IMR-90 (cell line): Measurements from ENCODE around the gene JAKMIP2. TPM values are rescaled to one million over a fixed set of nuclear protein-coding genes. Genes with fewer than 3 reads are reported as not detected.

Source experiments
- ATAC-seq: fragments of 200-7000 bp; cut with Tn5 transposase; 2 replicates; pipeline ENCODE4 v1.9.1; 2020; ENCODE audit warnings: low read depth, mild to moderate bottlenecking, moderate library complexity
- BruUV-seq: library from RNA; stranded (reverse); fragments of 400-500 nt; replicated peaks from 2 replicates; lab custom pipeline; 2021; lab: Mats Ljungman, UMichigan
- CTCF ChIA-PET: fragments of 300-600 bp; formaldehyde crosslinking; extraction: SDS; loops from one replicate; lab custom pipeline; 2021; ENCODE audit warnings: antibody characterized with exemption; lab: Yijun Ruan, JAX
- POLR2A ChIA-PET: fragments of 300-600 bp; sonication (Branson Sonifier 250); formaldehyde crosslinking; loops from one replicate; lab custom pipeline; 2022; ENCODE audit warnings: antibody characterized with exemption; ENCODE audit not compliant: unreplicated experiment; lab: Charles Lee
- DNase-seq: peaks from one replicate; pipeline ENCODE4 v3.0.0; 2013
- H2AFZ ChIP-seq: replicated peaks from 2 replicates; pipeline ENCODE3; 2013; ENCODE audit warnings: low read length, mild to moderate bottlenecking; ENCODE audit not compliant: poor library complexity
- H2AK5ac ChIP-seq: 2 replicates; pipeline ENCODE4 v1.6.1; 2013; ENCODE audit warnings: low read depth, low read length, inconsistent platforms
- H2AK9ac ChIP-seq: replicated peaks from 2 replicates; pipeline ENCODE3; 2013; ENCODE audit warnings: mild to moderate bottlenecking, low read depth, low read length, moderate library complexity; ENCODE audit not compliant: poor library complexity
- H2BK120ac ChIP-seq: 2 replicates; pipeline ENCODE4 v1.6.1; 2013; ENCODE audit warnings: low read depth, low read length, inconsistent platforms
- H2BK15ac ChIP-seq: 3 replicates; pipeline ENCODE4 v1.6.1; 2013; ENCODE audit warnings: low read depth, low read length, inconsistent platforms
- H2BK20ac ChIP-seq: 2 replicates; pipeline ENCODE4 v1.6.1; 2013; ENCODE audit warnings: low read depth, mild to moderate bottlenecking, inconsistent platforms, low read length, moderate library complexity
- H2BK5ac ChIP-seq: 2 replicates; pipeline ENCODE4 v1.6.1; 2013; ENCODE audit warnings: mild to moderate bottlenecking, low read depth, low read length, inconsistent platforms; ENCODE audit not compliant: poor library complexity, severe bottlenecking
- H3K14ac ChIP-seq: replicated peaks from 2 replicates; pipeline ENCODE4 v1.6.1; 2013; ENCODE audit warnings: low read depth, low read length, inconsistent platforms
- H3K18ac ChIP-seq: 2 replicates; pipeline ENCODE4 v1.6.1; 2013; ENCODE audit warnings: low read depth, low read length, control low read depth
- H3K23ac ChIP-seq: 2 replicates; pipeline ENCODE4 v1.6.1; 2013; ENCODE audit warnings: low read depth, low read length, inconsistent platforms
- H3K27ac ChIP-seq: 2 replicates; pipeline ENCODE4 v1.5.1; 2013; ENCODE audit warnings: mild to moderate bottlenecking, control low read depth, low read length; ENCODE audit not compliant: insufficient read depth
- H3K27me3 ChIP-seq: 2 replicates; pipeline ENCODE4 v1.6.1; 2013; ENCODE audit warnings: low read length; ENCODE audit not compliant: control insufficient read depth, insufficient read depth
- H3K36me3 ChIP-seq: 2 replicates; pipeline ENCODE4 v1.6.1; 2013; ENCODE audit warnings: low read length, mixed read lengths; ENCODE audit not compliant: control insufficient read depth, insufficient read depth
- H3K4ac ChIP-seq: 2 replicates; pipeline ENCODE4 v1.6.1; 2013; ENCODE audit warnings: low read depth, low read length, inconsistent platforms
- H3K4me1 ChIP-seq: 2 replicates; pipeline ENCODE4 v1.6.1; 2013; ENCODE audit warnings: low read length, mixed read lengths; ENCODE audit not compliant: control insufficient read depth, insufficient read depth
- H3K4me2 ChIP-seq: 2 replicates; pipeline ENCODE4 v1.6.1; 2013; ENCODE audit warnings: low read depth, mild to moderate bottlenecking, control low read depth, low read length, moderate library complexity
- H3K4me3 ChIP-seq: 2 replicates; pipeline ENCODE4 v1.5.1; 2013; ENCODE audit warnings: low read depth, mild to moderate bottlenecking, control low read depth, low read length, moderate library complexity; ENCODE audit not compliant: insufficient read depth
- H3K56ac ChIP-seq: 2 replicates; pipeline ENCODE4 v1.6.1; 2013; ENCODE audit warnings: low read length, inconsistent platforms; ENCODE audit not compliant: insufficient read depth; ENCODE audit errors: extremely low read depth
- H3K79me1 ChIP-seq, 2 experiments: 2 replicates each; pipeline ENCODE4 v1.6.1; 2013; ENCODE audit warnings: low read length in 2 of 2, inconsistent platforms in 1 of 2, low read depth in 1 of 2
- H3K9ac ChIP-seq: 2 replicates; pipeline ENCODE4 v1.6.1; 2013; ENCODE audit warnings: low read depth, low read length, control low read depth
- H3K9me1 ChIP-seq: 2 replicates; pipeline ENCODE4 v1.6.1; 2013; ENCODE audit warnings: low read length, inconsistent platforms; ENCODE audit not compliant: insufficient read depth
- H3K9me3 ChIP-seq: 2 replicates; pipeline ENCODE4 v1.6.1; 2013; ENCODE audit warnings: low read length; ENCODE audit not compliant: control insufficient read depth, insufficient read depth
- H4K20me1 ChIP-seq: 2 replicates; pipeline ENCODE4 v1.6.1; 2013; ENCODE audit warnings: low read length, inconsistent platforms; ENCODE audit not compliant: insufficient read depth
- H4K5ac ChIP-seq: 2 replicates; pipeline ENCODE4 v1.6.1; 2013; ENCODE audit warnings: mild to moderate bottlenecking, low read depth, low read length, control low read depth
- H4K8ac ChIP-seq, 2 experiments: 2 replicates each; pipeline ENCODE4 v1.6.1; 2013; ENCODE audit warnings: low read depth in 2 of 2, low read length in 2 of 2, control low read depth in 1 of 2, inconsistent platforms in 1 of 2
- H4K91ac ChIP-seq: 2 replicates; pipeline ENCODE4 v1.6.1; 2013; ENCODE audit warnings: low read depth, low read length, inconsistent platforms; ENCODE audit not compliant: insufficient read depth
- BHLHE40 ChIP-seq: fragments of 150-350 bp; IDR thresholded peaks from 2 replicates; pipeline ENCODE4 v1.6.1; 2016; ENCODE audit warnings: mild to moderate bottlenecking, low read depth, low read length
- CEBPB ChIP-seq: IDR thresholded peaks from 2 replicates; pipeline ENCODE4 v1.6.1; 2012; ENCODE audit warnings: low read depth, low read length, improper control_type of control experiment
- CHD1 ChIP-seq: IDR thresholded peaks from 2 replicates; pipeline ENCODE4 v1.6.1; 2012; ENCODE audit warnings: low read depth, low read length, improper control_type of control experiment
- FOS ChIP-seq: fragments of 150-350 bp; IDR thresholded peaks from 2 replicates; pipeline ENCODE4 v1.6.1; 2016; ENCODE audit warnings: low read depth, low read length
- MAFK ChIP-seq: IDR thresholded peaks from 2 replicates; pipeline ENCODE4 v1.6.1; 2012; ENCODE audit warnings: low read depth, low read length, improper control_type of control experiment
- MAZ ChIP-seq: IDR thresholded peaks from 2 replicates; pipeline ENCODE4 v1.6.1; 2012; ENCODE audit warnings: low read depth, mild to moderate bottlenecking, low read length, improper control_type of control experiment, moderate library complexity, borderline replicate concordance
- MXI1 ChIP-seq: IDR thresholded peaks from 2 replicates; pipeline ENCODE4 v1.6.1; 2012; ENCODE audit warnings: low read depth, mild to moderate bottlenecking, low read length, moderate library complexity, borderline replicate concordance
- NFE2L2 ChIP-seq: fragments of 150-350 bp; IDR thresholded peaks from 2 replicates; pipeline ENCODE4 v1.6.1; 2016; ENCODE audit warnings: low read depth, mild to moderate bottlenecking, low read length
- POLR2A ChIP-seq: IDR thresholded peaks from 2 replicates; pipeline ENCODE4 v1.6.1; 2012; ENCODE audit warnings: mild to moderate bottlenecking, low read depth, low read length
- RAD21 ChIP-seq: IDR thresholded peaks from 2 replicates; pipeline ENCODE4 v1.6.1; 2012; ENCODE audit warnings: low read length, improper control_type of control experiment
- RCOR1 ChIP-seq: IDR thresholded peaks from 2 replicates; pipeline ENCODE4 v1.6.1; 2012; ENCODE audit warnings: mild to moderate bottlenecking, low read length, improper control_type of control experiment; ENCODE audit not compliant: insufficient replicate concordance
- RFX5 ChIP-seq: IDR thresholded peaks from 2 replicates; pipeline ENCODE4 v1.8.0; 2012; ENCODE audit warnings: low read depth, mild to moderate bottlenecking, low read length, moderate library complexity
- SMC3 ChIP-seq: fragments of 150-350 bp; IDR thresholded peaks from 2 replicates; pipeline ENCODE4 v1.6.1; 2016; ENCODE audit warnings: low read depth, mild to moderate bottlenecking, antibody characterized with exemption, low read length, moderate library complexity
- WGBS, 2 experiments: methylation state at CpG; one replicate each; pipeline versions ENCODE4 v1.1.5 to v1.1.7; 2013; ENCODE audit warnings: missing lambda C conversion rate in 2 of 2; ENCODE audit not compliant: insufficient read length in 1 of 2; ENCODE audit errors: extremely low coverage in 2 of 2; 5-methylcytosine and 5-hydroxymethylcytosine counted together
- dilution Hi-C: fragments of 300-500 bp; cut with HindIII; formaldehyde crosslinking; loops from one replicate; pipeline ENCODE4 v1.14.3; 2018; ENCODE audit warnings: low sequenced_read_pairs; ENCODE audit not compliant: unreplicated experiment
- in situ Hi-C: fragments of 300-500 bp; cut with MboI; formaldehyde crosslinking; loops from 3 replicates; pipeline ENCODE4 v1.14.3; 2019; ENCODE audit warnings: low sequenced_read_pairs, inconsistent platforms, mixed read lengths
- intact Hi-C: fragments of 100-400 bp; cut with micrococcal nuclease; formaldehyde crosslinking; loops from 2 replicates; pipeline ENCODE4 v1.10.0; 2022
- polyA plus RNA-seq, 3 experiments: library from polyadenylated mRNA; depleted of rRNA; stranded (reverse); fragments of >200 nt; gene quantifications; 2 replicates each; pipeline ENCODE4 v1.2.3, GENCODE V29; 2012; ENCODE audit warnings: low replicate concordance in 1 of 3
- total RNA-seq: library from RNA; depleted of rRNA; stranded (reverse); fragments of >200 nt; gene quantifications from 2 replicates; pipeline ENCODE4 v1.2.3, GENCODE V29; 2012
- TF ChIP-seq, protein P1 (sequence below): fragments of 150-350 bp; IDR thresholded peaks from 2 replicates; pipeline ENCODE4 v1.6.1; 2016; ENCODE audit warnings: low read depth, mild to moderate bottlenecking, low read length, moderate library complexity, borderline replicate concordance
- TF ChIP-seq, protein P2 (sequence below): fragments of 150-350 bp; IDR thresholded peaks from 2 replicates; pipeline ENCODE4 v1.6.1; 2017; ENCODE audit warnings: mild to moderate bottlenecking, antibody characterized with exemption, low read length, low read depth

JAKMIP2 gene
- total and polyA plus RNA-seq, 2 of the 4 experiments (the other 2 are of a cell fraction), result under 0.01 TPM; not detected in 1

- Histone ChIP-seq H3K56ac (no peak overlapping the region), H3K9me3 (no peaks in the 10 kb centered on the region), H4K8ac (no peak overlapping the region), H4K5ac (no peak overlapping the region), H2AFZ (no peak overlapping the region), H2AK9ac (no peak overlapping the region), H3K9ac (no peak overlapping the region), H3K23ac (no peak overlapping the region), H2BK120ac (no peak overlapping the region), H4K20me1 (no peaks in the 10 kb centered on the region), H2BK15ac (no peak overlapping the region), H3K36me3 (no peaks in the 10 kb centered on the region), H3K14ac (no peak overlapping the region), H3K27me3 (no peaks in the 10 kb centered on the region; the same call in none of the 2 replicates), H2BK20ac (no peak overlapping the region), H2BK5ac (no peak overlapping the region), H3K9me1 (no peaks in the 10 kb centered on the region), H3K18ac (no peak overlapping the region), H3K4ac (no peak overlapping the region), H4K91ac (no peak overlapping the region), H3K79me1 (no peaks in the 10 kb centered on the region), H2AK5ac (no peak overlapping the region), H3K4me1 (no peaks in the 10 kb centered on the region), H3K27ac (no peak overlapping the region), H3K4me2 (no peak overlapping the region), H3K4me3 (no peak overlapping the region)
- BruUV-seq, result no TSS peak
- DNase-seq (no peak), ATAC-seq (no peak)
- intact Hi-C loops, result no loop called here
- in situ Hi-C loops, result no loop called here
- dilution Hi-C loops, result no loop called here
- CTCF ChIA-PET, result no interaction called here
- WGBS, 2 experiments, result 83% methylated on average over 2 of the region's 11 CpGs; no CpG with 5 or more reads in 1 of the 2 experiments
- POLR2A ChIA-PET, result no interaction called here
- TF ChIP-seq CHD1, result no peak
- TF ChIP-seq, protein P1, sequence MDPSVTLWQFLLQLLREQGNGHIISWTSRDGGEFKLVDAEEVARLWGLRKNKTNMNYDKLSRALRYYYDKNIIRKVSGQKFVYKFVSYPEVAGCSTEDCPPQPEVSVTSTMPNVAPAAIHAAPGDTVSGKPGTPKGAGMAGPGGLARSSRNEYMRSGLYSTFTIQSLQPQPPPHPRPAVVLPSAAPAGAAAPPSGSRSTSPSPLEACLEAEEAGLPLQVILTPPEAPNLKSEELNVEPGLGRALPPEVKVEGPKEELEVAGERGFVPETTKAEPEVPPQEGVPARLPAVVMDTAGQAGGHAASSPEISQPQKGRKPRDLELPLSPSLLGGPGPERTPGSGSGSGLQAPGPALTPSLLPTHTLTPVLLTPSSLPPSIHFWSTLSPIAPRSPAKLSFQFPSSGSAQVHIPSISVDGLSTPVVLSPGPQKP, result no peak
- TF ChIP-seq MXI1, result no peak
- TF ChIP-seq CEBPB, result no peak
- TF ChIP-seq POLR2A, result no peak
- TF ChIP-seq RFX5, result no peak
- no peak for TF ChIP-seq BHLHE40
- TF ChIP-seq, protein P2, sequence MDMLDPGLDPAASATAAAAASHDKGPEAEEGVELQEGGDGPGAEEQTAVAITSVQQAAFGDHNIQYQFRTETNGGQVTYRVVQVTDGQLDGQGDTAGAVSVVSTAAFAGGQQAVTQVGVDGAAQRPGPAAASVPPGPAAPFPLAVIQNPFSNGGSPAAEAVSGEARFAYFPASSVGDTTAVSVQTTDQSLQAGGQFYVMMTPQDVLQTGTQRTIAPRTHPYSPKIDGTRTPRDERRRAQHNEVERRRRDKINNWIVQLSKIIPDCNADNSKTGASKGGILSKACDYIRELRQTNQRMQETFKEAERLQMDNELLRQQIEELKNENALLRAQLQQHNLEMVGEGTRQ, result no peak
- TF ChIP-seq RCOR1, result no peak
- TF ChIP-seq NFE2L2, result no peak
- no peak for TF ChIP-seq FOS
- TF ChIP-seq RAD21, result no peak
- TF ChIP-seq MAZ, result no peak
- no peak for TF ChIP-seq MAFK
- no peak for TF ChIP-seq SMC3
Observed at GRCh38 chr5:147645197-147645596, 137.3 kb downstream of the JAKMIP2 start.
